ENCODE measurements around the gene CLDN2. TPM values are rescaled to one million over a fixed set of nuclear protein-coding genes. Genes with fewer than 3 reads are reported as not detected.
A peak's percentile ranks its signal among the peaks of the same experiment; 100 is the strongest.

Gene CLDN2
- total RNA-seq, 1 experiment from 2014 or later: 17.6 TPM

DNA sequence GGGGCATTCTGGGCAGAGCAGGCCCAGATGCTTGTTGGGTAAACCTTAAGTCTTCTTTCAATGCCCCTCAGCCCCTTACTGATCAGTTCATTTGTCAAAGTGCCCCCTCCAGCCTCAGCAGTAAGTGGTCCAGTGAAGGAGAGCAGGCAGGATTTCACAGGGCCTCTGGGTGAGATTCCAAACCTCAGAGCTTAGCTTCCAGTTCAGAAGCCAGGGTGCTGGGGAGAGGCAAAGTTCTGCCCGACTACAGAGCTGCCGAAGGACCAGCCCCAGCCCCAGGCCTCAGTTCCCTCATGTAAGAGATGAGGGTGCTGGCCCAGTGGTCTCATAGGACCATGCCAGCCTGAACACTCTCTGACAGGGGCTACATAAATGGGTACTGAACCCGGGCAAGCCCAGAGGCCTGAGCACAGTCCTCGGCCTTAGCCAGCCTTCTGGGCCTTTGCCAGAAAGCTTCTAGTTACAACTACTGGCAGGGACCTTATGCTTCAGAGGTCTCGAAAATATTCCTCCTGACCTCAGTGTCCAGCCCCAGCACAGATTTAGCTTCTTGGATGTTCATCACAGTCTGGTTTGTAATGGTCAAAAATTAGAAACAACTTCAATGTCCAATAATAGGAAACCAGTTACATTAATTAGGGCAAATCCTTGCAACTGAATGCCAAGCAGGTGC is 16.2 kb upstream of the CLDN2 start:
- Mint-ChIP-seq H3K27me3 (ENCODE audit: unreplicated experiment) (no peaks in the 10 kb centered on the region), H3K9me3 (ENCODE audit: low read depth, unreplicated experiment) (no peaks in the 10 kb centered on the region), H3K27ac (ENCODE audit: unreplicated experiment) (no peak overlapping the region), H3K4me1 (ENCODE audit: low read depth, unreplicated experiment) (peaks cover 50% of the 10 kb centered on the region), H3K36me3 (ENCODE audit: insufficient read depth, unreplicated experiment) (no peaks in the 10 kb centered on the region), H3K4me3 (ENCODE audit: low read depth, unreplicated experiment) (no peak overlapping the region)
- intact Hi-C loops (cut with micrococcal nuclease; ENCODE audit: unreplicated experiment): no loop called here
- CTCF ChIA-PET: no interaction called here
- DNase-seq: no peak
- TF ChIP-seq, protein P1, sequence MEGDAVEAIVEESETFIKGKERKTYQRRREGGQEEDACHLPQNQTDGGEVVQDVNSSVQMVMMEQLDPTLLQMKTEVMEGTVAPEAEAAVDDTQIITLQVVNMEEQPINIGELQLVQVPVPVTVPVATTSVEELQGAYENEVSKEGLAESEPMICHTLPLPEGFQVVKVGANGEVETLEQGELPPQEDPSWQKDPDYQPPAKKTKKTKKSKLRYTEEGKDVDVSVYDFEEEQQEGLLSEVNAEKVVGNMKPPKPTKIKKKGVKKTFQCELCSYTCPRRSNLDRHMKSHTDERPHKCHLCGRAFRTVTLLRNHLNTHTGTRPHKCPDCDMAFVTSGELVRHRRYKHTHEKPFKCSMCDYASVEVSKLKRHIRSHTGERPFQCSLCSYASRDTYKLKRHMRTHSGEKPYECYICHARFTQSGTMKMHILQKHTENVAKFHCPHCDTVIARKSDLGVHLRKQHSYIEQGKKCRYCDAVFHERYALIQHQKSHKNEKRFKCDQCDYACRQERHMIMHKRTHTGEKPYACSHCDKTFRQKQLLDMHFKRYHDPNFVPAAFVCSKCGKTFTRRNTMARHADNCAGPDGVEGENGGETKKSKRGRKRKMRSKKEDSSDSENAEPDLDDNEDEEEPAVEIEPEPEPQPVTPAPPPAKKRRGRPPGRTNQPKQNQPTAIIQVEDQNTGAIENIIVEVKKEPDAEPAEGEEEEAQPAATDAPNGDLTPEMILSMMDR (IDR thresholded peaks at IDR 0.05; ENCODE audit: unreplicated experiment): no peak
- no TSS peak for BruUV-seq (replicated peaks)

DNA sequence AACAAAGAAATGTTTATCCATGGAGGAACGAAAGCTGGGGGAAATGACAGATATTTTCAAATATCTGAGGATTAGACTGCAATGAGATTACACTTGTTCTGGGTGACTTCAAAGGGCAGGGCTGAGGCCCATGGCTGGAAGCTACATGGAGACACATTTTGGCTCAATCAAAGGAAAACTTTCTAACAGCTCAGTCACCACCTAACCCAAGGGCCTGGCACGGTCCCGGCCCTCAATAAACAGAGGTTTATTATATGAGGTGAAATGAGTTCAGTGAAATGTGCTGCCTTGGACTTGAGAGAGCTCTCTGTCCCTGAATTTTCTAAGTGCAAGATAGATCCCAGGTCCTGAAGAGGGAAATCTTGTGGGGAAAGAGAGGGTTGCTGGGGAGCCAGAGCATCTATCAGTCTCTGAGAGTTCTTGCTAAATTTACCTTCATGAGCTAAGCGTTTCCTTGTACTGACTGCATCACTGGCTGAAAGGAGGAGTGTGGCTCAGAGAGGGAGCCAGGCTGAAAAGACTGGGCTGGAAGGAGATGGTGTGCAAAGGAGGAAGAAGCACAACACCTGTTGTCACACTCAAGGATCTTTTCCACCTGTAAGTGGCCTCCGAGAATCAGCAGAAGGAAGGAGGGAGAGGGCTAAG is 15.0 kb upstream of the CLDN2 start:
- Mint-ChIP-seq H3K27ac (ENCODE audit: unreplicated experiment) (no peak overlapping the region), H3K36me3 (ENCODE audit: insufficient read depth, unreplicated experiment) (no peaks in the 10 kb centered on the region), H3K4me3 (ENCODE audit: low read depth, unreplicated experiment) (no peak overlapping the region), H3K4me1 (ENCODE audit: low read depth, unreplicated experiment) (peaks cover 39% of the 10 kb centered on the region), H3K27me3 (ENCODE audit: unreplicated experiment) (no peaks in the 10 kb centered on the region), H3K9me3 (ENCODE audit: low read depth, unreplicated experiment) (no peaks in the 10 kb centered on the region)
- no peak for DNase-seq
- intact Hi-C loops (cut with micrococcal nuclease; ENCODE audit: unreplicated experiment): no loop called here
- CTCF ChIA-PET: interaction anchor here (1.9 kb wide), 1 partner anchor 55 kb away, joined by 7 read pairs; no protein-coding TSS in a partner anchor
- TF ChIP-seq, protein P1 (IDR thresholded peaks at IDR 0.05; ENCODE audit: unreplicated experiment): no peak
- BruUV-seq (replicated peaks): no TSS peak

DNA sequence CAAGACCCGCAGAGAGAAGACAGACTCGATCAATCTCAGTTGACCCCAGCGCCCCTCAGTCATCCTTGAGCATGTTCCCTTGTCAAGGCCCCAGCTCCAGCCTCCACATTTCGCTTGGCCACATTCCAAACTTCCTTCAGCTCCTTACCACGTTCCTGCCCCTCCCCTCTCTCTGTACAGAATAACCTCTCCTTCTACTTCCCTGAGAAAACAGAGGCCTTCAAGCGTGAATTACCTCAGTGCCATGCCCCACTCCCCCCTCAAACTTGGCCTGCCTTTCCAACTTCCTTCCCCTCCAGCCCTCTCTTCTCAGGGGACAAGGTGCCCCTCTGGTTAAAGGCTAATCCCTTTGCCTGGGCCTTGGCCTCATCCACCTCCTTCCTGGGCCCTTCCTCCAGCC is 13.8 kb upstream of the CLDN2 start:
- no peaks in the 10 kb centered on the region for H3K27me3 Mint-ChIP-seq (ENCODE audit: unreplicated experiment)
- H3K4me3 Mint-ChIP-seq (ENCODE audit: low read depth, unreplicated experiment): no peak overlapping the region
- peak overlapping the region; percentile 37 for H3K27ac Mint-ChIP-seq (ENCODE audit: unreplicated experiment)
- no peaks in the 10 kb centered on the region for H3K9me3 Mint-ChIP-seq (ENCODE audit: low read depth, unreplicated experiment)
- BruUV-seq (replicated peaks): no TSS peak
- TF ChIP-seq, protein P1 (IDR thresholded peaks at IDR 0.05; ENCODE audit: unreplicated experiment): no peak
- H3K4me1 Mint-ChIP-seq (ENCODE audit: low read depth, unreplicated experiment): peaks cover 41% of the 10 kb centered on the region
- H3K36me3 Mint-ChIP-seq (ENCODE audit: insufficient read depth, unreplicated experiment): no peaks in the 10 kb centered on the region
- CTCF ChIA-PET: interaction anchor here (0.7 to 1.9 kb wide), 4 partner anchors 12 to 53 kb away, joined by 3 to 11 read pairs (median 6); no protein-coding TSS in a partner anchor
- DNase-seq: peak; percentile 29
- intact Hi-C loops (cut with micrococcal nuclease; ENCODE audit: unreplicated experiment): no loop called here

DNA sequence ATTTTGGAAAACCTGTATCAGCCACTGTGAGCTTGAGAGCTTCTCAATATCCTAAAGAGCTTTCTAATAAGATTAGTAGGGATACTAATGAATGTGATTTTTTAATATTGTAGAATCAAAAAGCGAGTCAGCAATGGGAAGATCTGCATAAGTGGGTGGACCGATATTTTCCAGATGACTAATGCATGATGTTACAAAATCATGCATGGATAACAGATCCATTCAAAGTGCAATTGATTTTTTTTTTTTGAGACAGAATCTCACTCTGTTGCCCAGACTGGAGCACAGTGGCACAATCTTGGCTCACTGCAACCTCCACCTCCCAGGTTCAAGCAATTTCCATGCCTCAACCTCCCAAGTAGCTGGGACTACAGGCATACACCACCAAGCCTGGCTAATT is 7.3 kb upstream of the CLDN2 start:
- Mint-ChIP-seq H3K27ac (ENCODE audit: unreplicated experiment) (no peak overlapping the region), H3K4me3 (ENCODE audit: low read depth, unreplicated experiment) (no peak overlapping the region), H3K4me1 (ENCODE audit: low read depth, unreplicated experiment) (peaks cover 51% of the 10 kb centered on the region), H3K9me3 (ENCODE audit: low read depth, unreplicated experiment) (no peaks in the 10 kb centered on the region), H3K36me3 (ENCODE audit: insufficient read depth, unreplicated experiment) (peaks cover 8% of the 10 kb centered on the region), H3K27me3 (ENCODE audit: unreplicated experiment) (no peaks in the 10 kb centered on the region)
- TF ChIP-seq, protein P1 (IDR thresholded peaks at IDR 0.05; ENCODE audit: unreplicated experiment): no peak
- DNase-seq: no peak
- CTCF ChIA-PET: interaction anchor here (0.7 kb wide), 1 partner anchor 968 kb away, joined by 3 read pairs; no protein-coding TSS in a partner anchor
- intact Hi-C loops (cut with micrococcal nuclease; ENCODE audit: unreplicated experiment): no loop called here
- no TSS peak for BruUV-seq (replicated peaks)
